Loucy (cell line): ENCODE results near the gene TXNDC12.
"Not testable (repeated sequence)": the region's sequence is repeated elsewhere in the genome, so short reads cannot be mapped to it uniquely, and the experiment has no call there.

Experiments used
- H2AFZ ChIP-seq: fragments of 200-600 bp; sonication (generic); 2 replicates; pipeline ENCODE4 v1.6.0; 2016; ENCODE audit warnings: antibody characterized with exemption, mild to moderate bottlenecking, low read length, moderate library complexity
- H3F3A ChIP-seq: fragments of 200-600 bp; 2 replicates; pipeline ENCODE4 v1.6.0; 2016; ENCODE audit warnings: antibody characterized with exemption, low read depth, mild to moderate bottlenecking
- H3K27me3 ChIP-seq: fragments of 200-600 bp; sonication (generic); 2 replicates; pipeline ENCODE4 v1.6.1; 2014; ENCODE audit warnings: low read length, mild to moderate bottlenecking; ENCODE audit not compliant: insufficient read depth, poor library complexity, severe bottlenecking
- H3K36me3 ChIP-seq: fragments of 200-600 bp; sonication (generic); 2 replicates; pipeline ENCODE4 v1.6.1; 2016; ENCODE audit warnings: low read length; ENCODE audit not compliant: insufficient read depth
- H3K4me1 ChIP-seq: fragments of 200-600 bp; sonication (generic); 2 replicates; pipeline ENCODE4 v1.5.1; 2014; ENCODE audit warnings: low read length, mild to moderate bottlenecking; ENCODE audit not compliant: insufficient read depth, poor library complexity, severe bottlenecking
- H3K4me2 ChIP-seq: fragments of 200-600 bp; sonication (generic); 2 replicates; pipeline ENCODE4 v1.6.0; 2014; ENCODE audit warnings: antibody characterized with exemption, low read length, low read depth, mild to moderate bottlenecking; ENCODE audit not compliant: poor library complexity, severe bottlenecking
- H3K4me3 ChIP-seq: fragments of 200-600 bp; sonication (generic); 2 replicates; pipeline ENCODE4 v1.5.1; 2014; ENCODE audit warnings: low read length, mild to moderate bottlenecking, mixed read lengths; ENCODE audit not compliant: poor library complexity, severe bottlenecking
- H3K79me2 ChIP-seq: fragments of 200-600 bp; sonication (generic); 2 replicates; pipeline ENCODE4 v1.6.1; 2014; ENCODE audit warnings: low read length; ENCODE audit not compliant: insufficient read depth
- H3K9ac ChIP-seq: fragments of 200-600 bp; sonication (generic); 2 replicates; pipeline ENCODE4 v1.6.0; 2014; ENCODE audit warnings: mild to moderate bottlenecking, low read depth, low read length, moderate library complexity; ENCODE audit not compliant: poor library complexity, severe bottlenecking
- H3K9me2 ChIP-seq: fragments of 200-600 bp; sonication (generic); replicated peaks from 2 replicates; pipeline ENCODE4 v1.6.1; 2016; ENCODE audit warnings: low read depth, low read length, mixed read lengths
- H3K9me3 ChIP-seq: fragments of 200-600 bp; sonication (generic); 2 replicates; pipeline ENCODE4 v1.6.1; 2014; ENCODE audit warnings: mild to moderate bottlenecking, antibody characterized with exemption, low read length, low read depth; ENCODE audit not compliant: insufficient read depth
- H4K20me1 ChIP-seq: fragments of 200-600 bp; sonication (generic); 2 replicates; pipeline ENCODE4 v1.6.0; 2014; ENCODE audit warnings: antibody characterized with exemption, low read length, mild to moderate bottlenecking; ENCODE audit not compliant: insufficient read depth, poor library complexity, severe bottlenecking
- EZH2phosphoT487 ChIP-seq: fragments of 200-600 bp; IDR thresholded peaks from 2 replicates; pipeline ENCODE4 v1.6.1; 2018; ENCODE audit warnings: antibody characterized with exemption, mild to moderate bottlenecking, moderate library complexity, borderline replicate concordance
- TF ChIP-seq, protein P1 (sequence below): fragments of 200-600 bp; sonication (generic); conservative IDR thresholded peaks from 2 replicates; pipeline ENCODE4 v1.5.1; 2014; ENCODE audit warnings: mild to moderate bottlenecking, antibody characterized with exemption, low read length

Gene TXNDC12

DNA sequence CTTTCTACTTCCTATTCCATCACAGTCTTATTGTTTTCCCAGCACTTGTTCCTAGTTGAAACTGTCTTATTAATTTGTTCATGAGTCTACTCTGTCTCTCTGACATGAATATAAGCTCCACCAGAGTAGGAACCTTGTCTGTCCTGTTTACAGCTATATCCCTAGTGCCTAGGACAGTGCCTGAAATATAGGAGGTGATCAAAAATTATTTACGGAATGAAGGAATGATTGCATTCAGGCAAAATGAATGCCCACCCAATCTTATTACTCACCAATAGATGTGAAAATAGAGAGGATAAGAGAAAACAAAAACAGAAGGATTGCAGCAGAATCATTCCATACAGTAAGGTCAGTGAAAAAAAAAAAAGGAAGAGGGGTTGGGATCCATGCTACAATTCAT, 1.1 kb downstream of the TXNDC12 start:
- H3K36me3 ChIP-seq = no peaks in the 10 kb centered on the region
- H2AFZ ChIP-seq = no peak overlapping the region
- no peaks in the 10 kb centered on the region for H3F3A ChIP-seq
- peaks cover 37% of the 10 kb centered on the region for H4K20me1 ChIP-seq
- H3K4me2 ChIP-seq = peak overlapping the region; percentile 96
- H3K27me3 ChIP-seq = no peaks in the 10 kb centered on the region
- no peaks in the 10 kb centered on the region for H3K9me2 ChIP-seq
- peak overlapping the region; percentile 91 for H3K9ac ChIP-seq
- H3K79me2 ChIP-seq = peaks cover 86% of the 10 kb centered on the region
- no peak for TF ChIP-seq EZH2phosphoT487
- TF ChIP-seq, protein P1, sequence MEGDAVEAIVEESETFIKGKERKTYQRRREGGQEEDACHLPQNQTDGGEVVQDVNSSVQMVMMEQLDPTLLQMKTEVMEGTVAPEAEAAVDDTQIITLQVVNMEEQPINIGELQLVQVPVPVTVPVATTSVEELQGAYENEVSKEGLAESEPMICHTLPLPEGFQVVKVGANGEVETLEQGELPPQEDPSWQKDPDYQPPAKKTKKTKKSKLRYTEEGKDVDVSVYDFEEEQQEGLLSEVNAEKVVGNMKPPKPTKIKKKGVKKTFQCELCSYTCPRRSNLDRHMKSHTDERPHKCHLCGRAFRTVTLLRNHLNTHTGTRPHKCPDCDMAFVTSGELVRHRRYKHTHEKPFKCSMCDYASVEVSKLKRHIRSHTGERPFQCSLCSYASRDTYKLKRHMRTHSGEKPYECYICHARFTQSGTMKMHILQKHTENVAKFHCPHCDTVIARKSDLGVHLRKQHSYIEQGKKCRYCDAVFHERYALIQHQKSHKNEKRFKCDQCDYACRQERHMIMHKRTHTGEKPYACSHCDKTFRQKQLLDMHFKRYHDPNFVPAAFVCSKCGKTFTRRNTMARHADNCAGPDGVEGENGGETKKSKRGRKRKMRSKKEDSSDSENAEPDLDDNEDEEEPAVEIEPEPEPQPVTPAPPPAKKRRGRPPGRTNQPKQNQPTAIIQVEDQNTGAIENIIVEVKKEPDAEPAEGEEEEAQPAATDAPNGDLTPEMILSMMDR = no peak
- no peaks in the 10 kb centered on the region for H3K9me3 ChIP-seq
- peaks cover 30% of the 10 kb centered on the region for H3K4me1 ChIP-seq
- peak overlapping the region; percentile 86 for H3K4me3 ChIP-seq

GRCh38 chr1:52049337-52049736, 5.7 kb downstream of the TXNDC12 start:
- H3K4me3 ChIP-seq, H3K9me2 ChIP-seq, H3K4me2 ChIP-seq, H3K9ac ChIP-seq, H3F3A ChIP-seq, H3K27me3 ChIP-seq, H3K36me3 ChIP-seq, H3K9me3 ChIP-seq, H2AFZ ChIP-seq: not testable (repeated sequence)
- H3K4me1 ChIP-seq = peaks cover 15% of the 10 kb centered on the region
- peaks cover 14% of the 10 kb centered on the region for H4K20me1 ChIP-seq
- H3K79me2 ChIP-seq = peaks cover 69% of the 10 kb centered on the region

DNA sequence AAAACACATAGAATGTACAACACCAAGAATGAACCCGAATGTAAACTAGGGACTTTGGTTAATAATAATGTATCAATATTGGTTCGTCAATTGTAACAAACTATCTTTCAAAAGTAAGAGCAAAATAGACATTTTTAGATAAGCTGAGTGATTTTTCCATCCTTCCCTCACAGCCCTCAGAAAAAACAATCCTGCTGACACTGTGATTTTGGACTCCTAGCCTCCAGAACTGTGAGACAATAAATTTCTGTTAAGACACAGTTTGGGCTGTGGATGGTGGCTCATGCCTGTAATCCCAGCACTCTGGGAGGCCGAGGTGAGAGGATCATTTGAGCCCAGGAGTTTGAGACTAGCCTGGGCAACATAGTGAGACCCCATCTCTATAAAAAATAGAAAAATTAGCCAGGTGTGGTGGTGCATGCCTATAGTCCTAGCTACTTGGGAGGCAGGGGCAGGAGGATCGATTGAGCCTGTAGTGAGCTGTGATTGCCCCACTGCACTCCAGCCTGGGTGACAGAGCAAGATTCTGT, 9.3 kb downstream of the TXNDC12 start:
- H3K27me3 ChIP-seq, H3K4me2 ChIP-seq, H3K9me2 ChIP-seq, H4K20me1 ChIP-seq, H2AFZ ChIP-seq, H3K9ac ChIP-seq, H3K4me3 ChIP-seq, H3K36me3 ChIP-seq, H3F3A ChIP-seq, H3K4me1 ChIP-seq, H3K9me3 ChIP-seq: not testable (repeated sequence)
- H3K79me2 ChIP-seq = peaks cover 47% of the 10 kb centered on the region; the same call in 1 of the 2 replicates

DNA sequence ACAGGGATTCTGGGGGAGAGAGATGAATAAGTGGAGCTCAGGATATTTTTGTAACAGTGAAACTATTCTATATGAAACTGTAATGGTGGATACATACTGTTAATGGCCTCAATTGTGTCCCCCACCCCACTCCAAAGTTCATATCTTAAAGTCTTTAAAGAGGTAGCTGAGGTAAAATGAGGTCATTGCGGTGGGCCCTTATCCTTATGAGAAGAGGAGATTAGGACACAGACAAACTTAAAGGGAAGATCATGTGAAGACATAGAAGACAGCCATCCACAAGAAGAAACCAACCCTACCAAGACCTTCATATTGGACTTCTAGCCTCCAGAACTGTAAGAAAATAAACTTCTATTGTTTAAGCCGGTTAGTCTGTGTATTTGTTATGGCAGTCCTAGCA, 9.8 kb downstream of the TXNDC12 start:
- no peak overlapping the region for H3K4me3 ChIP-seq
- H3K9me3 ChIP-seq = no peaks in the 10 kb centered on the region
- H3K79me2 ChIP-seq = peaks cover 43% of the 10 kb centered on the region; the same call in 1 of the 2 replicates
- no peak for TF ChIP-seq EZH2phosphoT487
- TF ChIP-seq, protein P1 = no peak
- no peaks in the 10 kb centered on the region for H4K20me1 ChIP-seq
- H3K36me3 ChIP-seq = peaks cover 12% of the 10 kb centered on the region
- no peaks in the 10 kb centered on the region for H3K27me3 ChIP-seq
- H3K4me2 ChIP-seq = no peak overlapping the region
- no peak overlapping the region for H2AFZ ChIP-seq
- no peak overlapping the region for H3K9ac ChIP-seq
- H3K9me2 ChIP-seq = no peaks in the 10 kb centered on the region
- H3K4me1 ChIP-seq = no peaks in the 10 kb centered on the region
- H3F3A ChIP-seq = no peaks in the 10 kb centered on the region
